GM12878 (cell line): Measurements from ENCODE around the gene UTP25. TPM values are rescaled to one million over a fixed set of nuclear protein-coding genes. Genes with fewer than 3 reads are reported as not detected.

Experiments used
- ATAC-seq: fragments of 200-7000 bp; cut with Tn5 transposase; 3 replicates; pipeline ENCODE4 v1.9.1; 2020; ENCODE audit warnings: mild to moderate bottlenecking, moderate library complexity
- BruUV-seq: library from RNA; stranded (reverse); fragments of 400-500 nt; replicated peaks from 2 replicates; lab custom pipeline; 2021; lab: Mats Ljungman, UMichigan
- CTCF ChIA-PET: fragments of 300-600 bp; sonication (Branson Sonifier 250); formaldehyde crosslinking; extraction: SDS; loops from one replicate; lab custom pipeline; 2021; ENCODE audit warnings: inconsistent platforms; lab: Yijun Ruan, JAX
- POLR2A ChIA-PET: fragments of 350-600 bp; formaldehyde crosslinking; extraction: SDS; loops from one replicate; lab custom pipeline; 2021; ENCODE audit warnings: inconsistent platforms; lab: Charles Lee
- RAD21 ChIA-PET: fragments of 300-600 bp; sonication (Branson Sonifier 250); formaldehyde crosslinking; loops from one replicate; lab custom pipeline; 2023; ENCODE audit warnings: antibody characterized with exemption; ENCODE audit not compliant: unreplicated experiment; lab: Charles Lee
- SMC1A ChIA-PET: fragments of 300-600 bp; sonication (Branson Sonifier 250); formaldehyde crosslinking; loops from one replicate; lab custom pipeline; 2023; ENCODE audit not compliant: unreplicated experiment, uncharacterized antibody; lab: Charles Lee
- DNase-seq: peaks from one replicate; pipeline ENCODE4 v3.0.0-alpha.2; 2011; ENCODE audit warnings: low read depth, low spot score
- FAIRE-seq: peaks from 3 replicates; lab custom pipeline; 2011; peaks lifted over from hg19 to GRCh38; lab: Jason Lieb, UNC
- H2AFZ ChIP-seq: 2 replicates; pipeline ENCODE4 v1.6.0; 2011; ENCODE audit warnings: low read depth, low read length, control low read depth; ENCODE audit not compliant: control insufficient read depth
- H3K27ac ChIP-seq: 2 replicates; pipeline ENCODE4 v1.5.1; 2011; ENCODE audit warnings: control low read depth; ENCODE audit not compliant: control insufficient read depth, insufficient read depth
- H3K27me3 ChIP-seq, 2 experiments: replicated peaks in 1 of 2; 2 replicates each; pipeline versions ENCODE4 v1.6.0 to v1.6.1; 2011; ENCODE audit warnings: low read length in 1 of 2; ENCODE audit not compliant: control insufficient read depth in 2 of 2, insufficient read depth in 2 of 2
- H3K36me3 ChIP-seq, 2 experiments: 2 replicates each; pipeline ENCODE4 v1.5.1; 2011; ENCODE audit warnings: low read length in 1 of 2; ENCODE audit not compliant: control insufficient read depth in 2 of 2, insufficient read depth in 2 of 2
- H3K4me1 ChIP-seq: 2 replicates; pipeline ENCODE4 v1.6.1; 2011; ENCODE audit warnings: mild to moderate bottlenecking, low read length, moderate library complexity, mixed read lengths; ENCODE audit not compliant: control insufficient read depth, insufficient read depth
- H3K4me2 ChIP-seq: 2 replicates; pipeline ENCODE4 v1.6.0; 2011; ENCODE audit warnings: control low read depth; ENCODE audit not compliant: control insufficient read depth, insufficient read depth
- H3K4me3 ChIP-seq: fragments of 200-600 bp; sonication (generic); 2 replicates; pipeline ENCODE4 v1.5.1; 2016
- H3K79me2 ChIP-seq: 2 replicates; pipeline ENCODE4 v1.6.0; 2011; ENCODE audit warnings: low read length; ENCODE audit not compliant: control insufficient read depth, insufficient read depth
- H3K9ac ChIP-seq: 2 replicates; pipeline ENCODE4 v1.8.0; 2011; ENCODE audit warnings: low read length, control low read depth, mixed read lengths; ENCODE audit not compliant: control insufficient read depth, insufficient read depth
- H3K9me3 ChIP-seq: replicated peaks from 3 replicates; pipeline ENCODE4 v1.5.1; 2011; ENCODE audit warnings: mild to moderate bottlenecking, low read length; ENCODE audit not compliant: control insufficient read depth, insufficient read depth
- H4K20me1 ChIP-seq: 2 replicates; pipeline ENCODE4 v1.6.0; 2011; ENCODE audit not compliant: control insufficient read depth, insufficient read depth
- FOS ChIP-seq: IDR thresholded peaks from 3 replicates; pipeline ENCODE4 v1.6.1; 2011; ENCODE audit warnings: borderline replicate concordance; ENCODE audit not compliant: insufficient read length; ENCODE audit errors: extremely low read depth
- KAT2A ChIP-seq: conservative IDR thresholded peaks from 2 replicates; pipeline ENCODE4 v1.6.1; 2011; ENCODE audit warnings: low read depth, low read length; ENCODE audit not compliant: control insufficient read depth
- MTA3 ChIP-seq: IDR thresholded peaks from 2 replicates; pipeline ENCODE4 v1.6.1; 2012; ENCODE audit warnings: low read length, inconsistent platforms, borderline replicate concordance
- POLR2A ChIP-seq: IDR thresholded peaks from 2 replicates; pipeline ENCODE4 v1.6.1; 2011; ENCODE audit warnings: low read depth, mild to moderate bottlenecking, low read length
- TBL1XR1 ChIP-seq: IDR thresholded peaks from 2 replicates; pipeline ENCODE4 v1.6.1; 2012; ENCODE audit warnings: low read depth, low read length, improper control_type of control experiment
- ZNF24 ChIP-seq: fragments of 450-650 bp; IDR thresholded peaks from 2 replicates; pipeline ENCODE4 v1.6.1; 2017; ENCODE audit warnings: antibody characterized with exemption, mild to moderate bottlenecking
- WGBS: methylation state at CpG from one replicate; pipeline ENCODE4 v1.1.6; 2016; ENCODE audit warnings: low lambda C conversion rate; ENCODE audit not compliant: insufficient replicate concordance, insufficient coverage; ENCODE audit errors: missing lambda C conversion rate; 5-methylcytosine and 5-hydroxymethylcytosine counted together
- in situ Hi-C: fragments of 300-500 bp; cut with MboI; formaldehyde crosslinking; loops from 9 replicates; pipeline ENCODE4 v1.14.3; 2018; ENCODE audit warnings: mixed read lengths
- intact Hi-C: fragments of 100-400 bp; cut with micrococcal nuclease; formaldehyde crosslinking; loops from one replicate; pipeline ENCODE4 v1.14.2; 2022; ENCODE audit not compliant: unreplicated experiment
- polyA plus RNA-seq, 11 experiments: library from polyadenylated mRNA; depleted of rRNA in 4 of 11; unstranded in 6 of 11; stranded (reverse) in 5 of 11; fragments of >200 nt; fragmentation: Nextera tagmentation in 4 of 11; fragmentation: Illumina TruSeq in 1 of 11; extraction: Ambion mirVana in 4 of 11; extraction: Trizol in 1 of 11; gene quantifications; 1 replicate in 1 of 11; 2 replicates in 10 of 11; pipeline versions ENCODE4 v1.2.1 to v1.2.3, GENCODE V29; 2011 to 2016; ENCODE audit warnings: inconsistent platforms in 2 of 11, missing spikeins in 2 of 11, low read depth in 1 of 11
- total RNA-seq, 4 experiments: library from RNA; depleted of rRNA in 3 of 4; stranded (reverse); fragments of >200 nt in 3 of 4; fragmentation: Illumina TruSeq in 1 of 4; extraction: Trizol in 1 of 4; gene quantifications; 2 replicates each; pipeline versions ENCODE4 v1.2.1 to v1.2.3, GENCODE V29; 2013 to 2021
- TF ChIP-seq, protein P1 (sequence below): IDR thresholded peaks from 2 replicates; pipeline ENCODE4 v1.6.1; 2011; ENCODE audit warnings: mild to moderate bottlenecking, low read depth, low read length, moderate library complexity; ENCODE audit not compliant: insufficient replicate concordance
- TF ChIP-seq, protein P2 (sequence below): IDR thresholded peaks from 2 replicates; pipeline ENCODE4 v1.6.1; 2012; ENCODE audit warnings: low read depth, low read length, improper control_type of control experiment
- TF ChIP-seq, protein P3 (sequence below): IDR thresholded peaks from 2 replicates; pipeline ENCODE4 v1.6.1; 2012; ENCODE audit warnings: mild to moderate bottlenecking, low read depth, low read length
- TF ChIP-seq, protein P4 (sequence below): IDR thresholded peaks from 2 replicates; pipeline ENCODE4 v1.6.1; 2011; ENCODE audit warnings: borderline replicate concordance, low read depth, mild to moderate bottlenecking, moderate library complexity, mixed read lengths, low read length; ENCODE audit not compliant: insufficient read depth; ENCODE audit errors: extremely low read length

The UTP25 gene
- total and polyA plus RNA-seq, 10 of the 15 experiments (the other 5 are each of a cell fraction or from before 2014, with no cell fraction given): 3.0 to 13.3 (median 8.5) TPM

DNA sequence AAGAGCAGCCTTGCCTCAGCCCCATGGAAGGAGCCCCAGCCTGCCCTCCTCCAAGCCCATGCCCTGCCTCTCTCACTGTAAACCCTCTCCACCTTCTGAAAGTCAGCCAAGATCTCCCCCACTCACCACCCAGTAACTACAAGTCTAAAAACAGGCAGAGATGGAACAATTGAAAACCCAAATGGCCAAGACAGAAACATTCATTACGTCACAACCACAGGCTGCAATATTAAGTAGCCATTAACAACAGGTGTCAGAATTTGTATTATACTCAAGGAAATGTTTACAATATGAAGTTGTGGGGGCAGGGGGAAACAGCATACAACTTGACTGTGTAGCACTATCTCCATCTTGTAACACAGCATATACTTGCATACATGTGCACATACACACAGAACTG is 24.2 kb upstream of the UTP25 start:
- POLR2A ChIA-PET: no interaction called here
- no peaks in the 10 kb centered on the region for H3K4me1 ChIP-seq
- H3K36me3 ChIP-seq: no peaks in the 10 kb centered on the region
- FAIRE-seq: no peak
- RAD21 ChIA-PET: no interaction called here
- no peak overlapping the region for H3K4me3 ChIP-seq
- H3K4me2 ChIP-seq: no peak overlapping the region
- no peak overlapping the region for H3K9ac ChIP-seq
- SMC1A ChIA-PET: no interaction called here
- H4K20me1 ChIP-seq: no peaks in the 10 kb centered on the region
- intact Hi-C loops: no loop called here
- H3K27ac ChIP-seq: no peak overlapping the region
- no peak for ATAC-seq
- in situ Hi-C loops: no loop called here
- H3K27me3 ChIP-seq: peaks cover 0 to 6% of the 10 kb centered on the region in 2 experiments; a peak in 2 of 4 replicates
- no peak overlapping the region for H2AFZ ChIP-seq
- 29% methylated on average over 1 of the region's 1 CpG for WGBS
- H3K79me2 ChIP-seq: no peaks in the 10 kb centered on the region
- DNase-seq: no peak
- H3K9me3 ChIP-seq: no peaks in the 10 kb centered on the region
- no peak for TF ChIP-seq FOS
- TF ChIP-seq KAT2A: no peak
- BruUV-seq: no TSS peak
- CTCF ChIA-PET: no interaction called here

DNA sequence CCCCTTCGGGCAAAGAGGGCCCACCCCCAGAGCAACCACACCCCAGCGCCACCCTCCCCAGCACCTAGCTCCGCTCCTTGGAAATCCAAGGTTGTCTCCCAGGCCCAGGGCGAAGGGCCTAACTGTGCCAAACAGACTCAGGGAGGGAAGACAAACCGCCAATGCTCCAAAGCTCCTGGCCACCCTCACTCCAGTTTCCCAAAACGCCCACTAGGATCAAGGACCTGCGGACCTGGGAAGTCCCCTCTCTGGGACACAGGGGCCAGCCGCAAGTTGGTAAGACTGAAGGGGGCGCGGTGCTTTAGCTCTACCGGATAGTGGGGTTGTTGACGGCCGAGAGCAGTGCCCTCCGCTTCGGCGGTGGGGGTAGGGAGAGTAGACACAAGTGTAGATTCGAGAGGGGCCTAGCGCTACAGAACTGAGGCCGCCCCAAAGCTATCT is 22.4 kb upstream of the UTP25 start:
- H3K79me2 ChIP-seq: no peaks in the 10 kb centered on the region
- BruUV-seq: no TSS peak
- no peak overlapping the region for H3K4me3 ChIP-seq
- in situ Hi-C loops (no loop called here), intact Hi-C loops (no loop called here)
- H2AFZ ChIP-seq: no peak overlapping the region
- H3K27me3 ChIP-seq: peaks cover 0 to 3% of the 10 kb centered on the region in 2 experiments; a peak in 2 of 4 replicates
- SMC1A ChIA-PET: interaction anchor here (0.9 kb wide), 1 partner anchor 18 kb away, joined by 3 read pairs; no protein-coding TSS in a partner anchor
- H3K27ac ChIP-seq: no peak overlapping the region
- DNase-seq (no peak), FAIRE-seq (no peak), ATAC-seq (no peak)
- 76% methylated on average over 17 of the region's 19 CpGs for WGBS
- H4K20me1 ChIP-seq: no peaks in the 10 kb centered on the region
- CTCF ChIA-PET: interaction anchor here (1.2 to 7.7 kb wide), 3 partner anchors 11 to 22 kb away, joined by 3 to 78 read pairs (median 4); partner anchors contain the start of gene UTP25
- no peaks in the 10 kb centered on the region for H3K36me3 ChIP-seq
- H3K4me2 ChIP-seq: 0 out of 2 replicates have a peak overlapping the region, but pooled peaks have one; percentile 50
- no peaks in the 10 kb centered on the region for H3K9me3 ChIP-seq
- no peak overlapping the region for H3K9ac ChIP-seq
- H3K4me1 ChIP-seq: no peaks in the 10 kb centered on the region
- RAD21 ChIA-PET: no interaction called here
- POLR2A ChIA-PET: interaction anchor here (0.9 kb wide), 1 partner anchor 19 kb away, joined by 3 read pairs; no protein-coding TSS in a partner anchor
- TF ChIP-seq MTA3 (no peak), TBL1XR1 (no peak), POLR2A (no peak), ZNF24 (no peak)
- TF ChIP-seq, protein P1, sequence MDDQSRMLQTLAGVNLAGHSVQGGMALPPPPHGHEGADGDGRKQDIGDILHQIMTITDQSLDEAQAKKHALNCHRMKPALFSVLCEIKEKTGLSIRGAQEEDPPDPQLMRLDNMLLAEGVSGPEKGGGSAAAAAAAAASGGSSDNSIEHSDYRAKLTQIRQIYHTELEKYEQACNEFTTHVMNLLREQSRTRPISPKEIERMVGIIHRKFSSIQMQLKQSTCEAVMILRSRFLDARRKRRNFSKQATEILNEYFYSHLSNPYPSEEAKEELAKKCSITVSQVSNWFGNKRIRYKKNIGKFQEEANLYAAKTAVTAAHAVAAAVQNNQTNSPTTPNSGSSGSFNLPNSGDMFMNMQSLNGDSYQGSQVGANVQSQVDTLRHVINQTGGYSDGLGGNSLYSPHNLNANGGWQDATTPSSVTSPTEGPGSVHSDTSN: no peak
- TF ChIP-seq, protein P2, sequence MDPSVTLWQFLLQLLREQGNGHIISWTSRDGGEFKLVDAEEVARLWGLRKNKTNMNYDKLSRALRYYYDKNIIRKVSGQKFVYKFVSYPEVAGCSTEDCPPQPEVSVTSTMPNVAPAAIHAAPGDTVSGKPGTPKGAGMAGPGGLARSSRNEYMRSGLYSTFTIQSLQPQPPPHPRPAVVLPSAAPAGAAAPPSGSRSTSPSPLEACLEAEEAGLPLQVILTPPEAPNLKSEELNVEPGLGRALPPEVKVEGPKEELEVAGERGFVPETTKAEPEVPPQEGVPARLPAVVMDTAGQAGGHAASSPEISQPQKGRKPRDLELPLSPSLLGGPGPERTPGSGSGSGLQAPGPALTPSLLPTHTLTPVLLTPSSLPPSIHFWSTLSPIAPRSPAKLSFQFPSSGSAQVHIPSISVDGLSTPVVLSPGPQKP: no peak
- TF ChIP-seq, protein P3, sequence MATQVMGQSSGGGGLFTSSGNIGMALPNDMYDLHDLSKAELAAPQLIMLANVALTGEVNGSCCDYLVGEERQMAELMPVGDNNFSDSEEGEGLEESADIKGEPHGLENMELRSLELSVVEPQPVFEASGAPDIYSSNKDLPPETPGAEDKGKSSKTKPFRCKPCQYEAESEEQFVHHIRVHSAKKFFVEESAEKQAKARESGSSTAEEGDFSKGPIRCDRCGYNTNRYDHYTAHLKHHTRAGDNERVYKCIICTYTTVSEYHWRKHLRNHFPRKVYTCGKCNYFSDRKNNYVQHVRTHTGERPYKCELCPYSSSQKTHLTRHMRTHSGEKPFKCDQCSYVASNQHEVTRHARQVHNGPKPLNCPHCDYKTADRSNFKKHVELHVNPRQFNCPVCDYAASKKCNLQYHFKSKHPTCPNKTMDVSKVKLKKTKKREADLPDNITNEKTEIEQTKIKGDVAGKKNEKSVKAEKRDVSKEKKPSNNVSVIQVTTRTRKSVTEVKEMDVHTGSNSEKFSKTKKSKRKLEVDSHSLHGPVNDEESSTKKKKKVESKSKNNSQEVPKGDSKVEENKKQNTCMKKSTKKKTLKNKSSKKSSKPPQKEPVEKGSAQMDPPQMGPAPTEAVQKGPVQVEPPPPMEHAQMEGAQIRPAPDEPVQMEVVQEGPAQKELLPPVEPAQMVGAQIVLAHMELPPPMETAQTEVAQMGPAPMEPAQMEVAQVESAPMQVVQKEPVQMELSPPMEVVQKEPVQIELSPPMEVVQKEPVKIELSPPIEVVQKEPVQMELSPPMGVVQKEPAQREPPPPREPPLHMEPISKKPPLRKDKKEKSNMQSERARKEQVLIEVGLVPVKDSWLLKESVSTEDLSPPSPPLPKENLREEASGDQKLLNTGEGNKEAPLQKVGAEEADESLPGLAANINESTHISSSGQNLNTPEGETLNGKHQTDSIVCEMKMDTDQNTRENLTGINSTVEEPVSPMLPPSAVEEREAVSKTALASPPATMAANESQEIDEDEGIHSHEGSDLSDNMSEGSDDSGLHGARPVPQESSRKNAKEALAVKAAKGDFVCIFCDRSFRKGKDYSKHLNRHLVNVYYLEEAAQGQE: no peak
- TF ChIP-seq, protein P4, sequence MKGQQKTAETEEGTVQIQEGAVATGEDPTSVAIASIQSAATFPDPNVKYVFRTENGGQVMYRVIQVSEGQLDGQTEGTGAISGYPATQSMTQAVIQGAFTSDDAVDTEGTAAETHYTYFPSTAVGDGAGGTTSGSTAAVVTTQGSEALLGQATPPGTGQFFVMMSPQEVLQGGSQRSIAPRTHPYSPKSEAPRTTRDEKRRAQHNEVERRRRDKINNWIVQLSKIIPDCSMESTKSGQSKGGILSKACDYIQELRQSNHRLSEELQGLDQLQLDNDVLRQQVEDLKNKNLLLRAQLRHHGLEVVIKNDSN: no peak
